Peyer's patch (tissue), 4 donors: Measurements from ENCODE around the gene STRN4.

ENCODE experiments used
- POLR2A ChIP-seq, 2 donors: fragments of 450-650 bp; IDR thresholded peaks; one replicate each; pipeline ENCODE4 v1.5.1; 2017; ENCODE audit warnings: antibody characterized with exemption in 2 of 2, mild to moderate bottlenecking in 2 of 2, moderate library complexity in 2 of 2
- TF ChIP-seq, protein P1 (sequence below), 6 experiments: fragments of 450-650 bp in 4 of 6; fragments of 200-600 bp in 2 of 6; sonication (generic) in 1 of 6; IDR thresholded peaks; one replicate each; pipeline ENCODE4 v1.5.1; 2017 to 2019; ENCODE audit warnings: antibody characterized with exemption in 6 of 6, mild to moderate bottlenecking in 3 of 6, moderate library complexity in 1 of 6

GRCh38 chr19:46713781-46714443 lies 32.3 kb downstream of the STRN4 start:
- TF ChIP-seq, protein P1, sequence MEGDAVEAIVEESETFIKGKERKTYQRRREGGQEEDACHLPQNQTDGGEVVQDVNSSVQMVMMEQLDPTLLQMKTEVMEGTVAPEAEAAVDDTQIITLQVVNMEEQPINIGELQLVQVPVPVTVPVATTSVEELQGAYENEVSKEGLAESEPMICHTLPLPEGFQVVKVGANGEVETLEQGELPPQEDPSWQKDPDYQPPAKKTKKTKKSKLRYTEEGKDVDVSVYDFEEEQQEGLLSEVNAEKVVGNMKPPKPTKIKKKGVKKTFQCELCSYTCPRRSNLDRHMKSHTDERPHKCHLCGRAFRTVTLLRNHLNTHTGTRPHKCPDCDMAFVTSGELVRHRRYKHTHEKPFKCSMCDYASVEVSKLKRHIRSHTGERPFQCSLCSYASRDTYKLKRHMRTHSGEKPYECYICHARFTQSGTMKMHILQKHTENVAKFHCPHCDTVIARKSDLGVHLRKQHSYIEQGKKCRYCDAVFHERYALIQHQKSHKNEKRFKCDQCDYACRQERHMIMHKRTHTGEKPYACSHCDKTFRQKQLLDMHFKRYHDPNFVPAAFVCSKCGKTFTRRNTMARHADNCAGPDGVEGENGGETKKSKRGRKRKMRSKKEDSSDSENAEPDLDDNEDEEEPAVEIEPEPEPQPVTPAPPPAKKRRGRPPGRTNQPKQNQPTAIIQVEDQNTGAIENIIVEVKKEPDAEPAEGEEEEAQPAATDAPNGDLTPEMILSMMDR (IDR thresholded peaks at IDR 0.05) = no peak
- no peak for TF ChIP-seq POLR2A (IDR thresholded peaks at IDR 0.05)
